ENCODE data around the gene PRRC2C.
"Not testable (repeated sequence)": the region's sequence is repeated elsewhere in the genome, so short reads cannot be mapped to it uniquely, and the experiment has no call there.

PRRC2C gene

GRCh38 chr1:171485375-171486047, at the start of gene PRRC2C:
Gene PRRC2C, plus strand, starts transcription at chr1:171485530. Its CDS starts 26,559 bp downstream, at chr1:171512089.
- Histone ChIP-seq H3K4me1 (peaks cover 8% of the 10 kb centered on the region), H3K9ac (peak within 1 kb of the TSS; percentile 68), H3K27me3 (ENCODE audit: control insufficient read depth, insufficient read depth, low read length) (no peaks in the 10 kb centered on the region), H3K9me3 (ENCODE audit: control insufficient read depth, low read length) (no peaks in the 10 kb centered on the region), H3K79me2 (peaks cover 21% of the 10 kb centered on the region), H3K36me3 (ENCODE audit: control insufficient read depth, insufficient read depth, low read length) (no peaks in the 10 kb centered on the region), H2AFZ (peak within 1 kb of the TSS; percentile 88), H3K4me2 (ENCODE audit: low read length) (peak within 1 kb of the TSS; percentile 95), H3K27ac (peak within 1 kb of the TSS; percentile 93), H3K4me3 (ENCODE audit: low read depth, low read length) (peak within 1 kb of the TSS; percentile 100)
- TF ChIP-seq CTCF (IDR thresholded peaks at IDR 0.05) = peak; percentile 81

- Histone ChIP-seq H3K9ac (no peak overlapping the region), H2AFZ (no peak overlapping the region), H3K4me1 (no peaks in the 10 kb centered on the region), H3K79me2 (no peaks in the 10 kb centered on the region), H3K36me3 (ENCODE audit: control insufficient read depth, insufficient read depth, low read length) (no peaks in the 10 kb centered on the region), H3K27me3 (ENCODE audit: control insufficient read depth, insufficient read depth, low read length) (no peaks in the 10 kb centered on the region), H3K4me3 (ENCODE audit: low read depth, low read length) (no peak overlapping the region), H3K27ac (no peak overlapping the region), H3K4me2 (ENCODE audit: low read length) (no peak overlapping the region), H3K9me3 (ENCODE audit: control insufficient read depth, low read length) (no peaks in the 10 kb centered on the region)
- TF ChIP-seq CTCF (IDR thresholded peaks at IDR 0.05) = no peak
Measured at GRCh38 chr1:171438441-171438840, 46.9 kb upstream of the PRRC2C start.

- not testable (repeated sequence) for H3K27me3 ChIP-seq (ENCODE audit: control insufficient read depth, insufficient read depth, low read length); H3K27ac ChIP-seq; H3K4me1 ChIP-seq; H3K79me2 ChIP-seq; H3K9ac ChIP-seq; H2AFZ ChIP-seq; H3K4me3 ChIP-seq (ENCODE audit: low read depth, low read length); H3K36me3 ChIP-seq (ENCODE audit: control insufficient read depth, insufficient read depth, low read length); H3K4me2 ChIP-seq (ENCODE audit: low read length); H3K9me3 ChIP-seq (ENCODE audit: control insufficient read depth, low read length)
Measured at GRCh38 chr1:171440201-171440600, 45.1 kb upstream of the PRRC2C start.

- not testable (repeated sequence) for H3K27ac ChIP-seq, H3K79me2 ChIP-seq, H3K9ac ChIP-seq
Measured at GRCh38 chr1:171441278-171441895, 43.9 kb upstream of the PRRC2C start.

GRCh38 chr1:171446386-171446785, 38.9 kb upstream of the PRRC2C start:
- no peak for TF ChIP-seq CTCF (IDR thresholded peaks at IDR 0.05)

More at GRCh38 chr1:171441278-171441895, 43.9 kb upstream of the PRRC2C start:
- H2AFZ ChIP-seq; H3K9me3 ChIP-seq (ENCODE audit: control insufficient read depth, low read length); H3K36me3 ChIP-seq (ENCODE audit: control insufficient read depth, insufficient read depth, low read length); H3K4me3 ChIP-seq (ENCODE audit: low read depth, low read length); H3K27me3 ChIP-seq (ENCODE audit: control insufficient read depth, insufficient read depth, low read length); H3K4me2 ChIP-seq (ENCODE audit: low read length); H3K4me1 ChIP-seq: not testable (repeated sequence)

More at GRCh38 chr1:171446386-171446785, 38.9 kb upstream of the PRRC2C start:
- H3K9me3 ChIP-seq (ENCODE audit: control insufficient read depth, low read length) = no peaks in the 10 kb centered on the region
- no peak overlapping the region for H2AFZ ChIP-seq
- H3K27ac ChIP-seq = no peak overlapping the region
- no peak overlapping the region for H3K4me2 ChIP-seq (ENCODE audit: low read length)
- H3K36me3 ChIP-seq (ENCODE audit: control insufficient read depth, insufficient read depth, low read length) = no peaks in the 10 kb centered on the region
- no peak overlapping the region for H3K9ac ChIP-seq
- no peaks in the 10 kb centered on the region for H3K79me2 ChIP-seq
- no peak overlapping the region for H3K4me3 ChIP-seq (ENCODE audit: low read depth, low read length)
- no peaks in the 10 kb centered on the region for H3K4me1 ChIP-seq
- no peaks in the 10 kb centered on the region for H3K27me3 ChIP-seq (ENCODE audit: control insufficient read depth, insufficient read depth, low read length)
